Erythroblast (primary cell): ENCODE data around the gene CUX1.

ENCODE experiments used
- GATA1 ChIP-seq: IDR thresholded peaks from 2 replicates; pipeline ENCODE4 v1.6.1; 2011; ENCODE audit warnings: low read depth, mild to moderate bottlenecking, control low read depth, low read length, moderate library complexity
- POLR2A ChIP-seq: IDR thresholded peaks from 2 replicates; pipeline ENCODE4 v1.6.1; 2011; ENCODE audit warnings: mild to moderate bottlenecking, low read length

- no peak for TF ChIP-seq POLR2A
- no peak for TF ChIP-seq GATA1
These were observed 413.2 kb downstream of the CUX1 start for GRCh38 chr7:102230593-102230992.
